ENCODE measurements around the gene CXorf65.

CXorf65 gene

GRCh38 chrX:71098951-71099506 lies 7.5 kb downstream of the CXorf65 start:
- no peak for TF ChIP-seq GATA2 (IDR thresholded peaks at IDR 0.05; ENCODE audit: low read depth, low read length)
- no peak for TF ChIP-seq GATA3 (IDR thresholded peaks at IDR 0.05; ENCODE audit: low read depth, low read length)

GRCh38 chrX:71098302-71098701 lies 8.2 kb downstream of the CXorf65 start:
- TF ChIP-seq GATA3 (IDR thresholded peaks at IDR 0.05; ENCODE audit: low read depth, low read length) (no peak), GATA2 (IDR thresholded peaks at IDR 0.05; ENCODE audit: low read depth, low read length) (no peak)

GRCh38 chrX:71096760-71097032 lies 9.8 kb downstream of the CXorf65 start:
- TF ChIP-seq GATA2 (IDR thresholded peaks at IDR 0.05; ENCODE audit: low read depth, low read length) (no peak), GATA3 (IDR thresholded peaks at IDR 0.05; ENCODE audit: low read depth, low read length) (no peak)

GRCh38 chrX:71095981-71096759 lies 10.4 kb downstream of the CXorf65 start:
- TF ChIP-seq GATA3 (IDR thresholded peaks at IDR 0.05; ENCODE audit: low read depth, low read length) = no peak
- no peak for TF ChIP-seq GATA2 (IDR thresholded peaks at IDR 0.05; ENCODE audit: low read depth, low read length)

- TF ChIP-seq GATA3 (IDR thresholded peaks at IDR 0.05; ENCODE audit: low read depth, low read length) = no peak
- no peak for TF ChIP-seq GATA2 (IDR thresholded peaks at IDR 0.05; ENCODE audit: low read depth, low read length)
Observed at GRCh38 chrX:71095555-71095980, 11.0 kb downstream of the CXorf65 start, which contains the start of gene FOXO4. FOXO4 (plus strand) TSS chrX:71095851; CDS start chrX:71096529, 678 bp downstream.

- TF ChIP-seq GATA2 (IDR thresholded peaks at IDR 0.05; ENCODE audit: low read depth, low read length) (no peak), GATA3 (IDR thresholded peaks at IDR 0.05; ENCODE audit: low read depth, low read length) (no peak)
Observed at GRCh38 chrX:71095033-71095432, 11.5 kb downstream of the CXorf65 start.

GRCh38 chrX:71091263-71091662 lies 15.3 kb downstream of the CXorf65 start:
- TF ChIP-seq GATA2 (IDR thresholded peaks at IDR 0.05; ENCODE audit: low read depth, low read length) = no peak
- no peak for TF ChIP-seq GATA3 (IDR thresholded peaks at IDR 0.05; ENCODE audit: low read depth, low read length)

- no peak for TF ChIP-seq GATA3 (IDR thresholded peaks at IDR 0.05; ENCODE audit: low read depth, low read length)
- no peak for TF ChIP-seq GATA2 (IDR thresholded peaks at IDR 0.05; ENCODE audit: low read depth, low read length)
Observed at GRCh38 chrX:71085900-71086299, 20.6 kb downstream of the CXorf65 start.

- TF ChIP-seq GATA2 (IDR thresholded peaks at IDR 0.05; ENCODE audit: low read depth, low read length) (no peak), GATA3 (IDR thresholded peaks at IDR 0.05; ENCODE audit: low read depth, low read length) (no peak)
Observed at GRCh38 chrX:71082822-71083221, 23.7 kb downstream of the CXorf65 start.

GRCh38 chrX:71082124-71082647 lies 24.4 kb downstream of the CXorf65 start:
- TF ChIP-seq GATA3 (IDR thresholded peaks at IDR 0.05; ENCODE audit: low read depth, low read length) = no peak
- TF ChIP-seq GATA2 (IDR thresholded peaks at IDR 0.05; ENCODE audit: low read depth, low read length) = no peak

- TF ChIP-seq GATA2 (IDR thresholded peaks at IDR 0.05; ENCODE audit: low read depth, low read length) (no peak), GATA3 (IDR thresholded peaks at IDR 0.05; ENCODE audit: low read depth, low read length) (no peak)
Observed at GRCh38 chrX:71081330-71082123, 25.0 kb downstream of the CXorf65 start.

GRCh38 chrX:71070531-71070930 lies 36.0 kb downstream of the CXorf65 start:
- no peak for TF ChIP-seq GATA2 (IDR thresholded peaks at IDR 0.05; ENCODE audit: low read depth, low read length)
- TF ChIP-seq GATA3 (IDR thresholded peaks at IDR 0.05; ENCODE audit: low read depth, low read length) = no peak

GRCh38 chrX:71068044-71068918 lies 38.3 kb downstream of the CXorf65 start, which contains the start of gene SNX12:
SNX12 (minus strand) TSS chrX:71068334; CDS start chrX:71068306, 28 bp downstream.
- TF ChIP-seq GATA2 (IDR thresholded peaks at IDR 0.05; ENCODE audit: low read depth, low read length) (0 out of 2 replicates have a peak, but pooled peaks have one; percentile 18), GATA3 (IDR thresholded peaks at IDR 0.05; ENCODE audit: low read depth, low read length) (no peak)
